Measurements from ENCODE around the gene PLEKHA1.

PLEKHA1 gene

GRCh38 chr10:122374237-122374858 is at the start of gene PLEKHA1:
Gene PLEKHA1 (plus strand): TSS chr10:122374708. CDS start chr10:122393201, 18,493 bp downstream.
- no CpG with 5 or more reads among the region's 71 CpGs for WGBS (ENCODE audit: insufficient coverage, insufficient read length)
- Histone ChIP-seq H3K4me3 (ENCODE audit: low read length) (peak within 1 kb of the TSS; percentile 77), H3K9me3 (ENCODE audit: control insufficient read depth, insufficient read depth, low read length) (no peaks in the 10 kb centered on the region), H3K36me3 (ENCODE audit: control insufficient read depth, insufficient read depth, low read length) (no peaks in the 10 kb centered on the region), H3K27me3 (ENCODE audit: control insufficient read depth, insufficient read depth, low read length) (peaks cover 2% of the 10 kb centered on the region; the same call in 1 of the 2 replicates), H3K27ac (ENCODE audit: low read length) (no peak within 1 kb of the TSS), H3K4me1 (ENCODE audit: control insufficient read depth, insufficient read depth, low read length) (no peaks in the 10 kb centered on the region)
- peak; percentile 67 for DNase-seq (ENCODE audit: low read depth, low spot score)

- DNase-seq (ENCODE audit: low read depth, low spot score), result no peak
- WGBS (ENCODE audit: insufficient coverage, insufficient read length), result no CpG with 5 or more reads among the region's 2 CpGs
- Histone ChIP-seq H3K4me1 (ENCODE audit: control insufficient read depth, insufficient read depth, low read length) (no peaks in the 10 kb centered on the region), H3K27me3 (ENCODE audit: control insufficient read depth, insufficient read depth, low read length) (no peaks in the 10 kb centered on the region), H3K4me3 (ENCODE audit: low read length) (no peak overlapping the region), H3K27ac (ENCODE audit: low read length) (no peak overlapping the region), H3K9me3 (ENCODE audit: control insufficient read depth, insufficient read depth, low read length) (no peaks in the 10 kb centered on the region; the same call in 1 of the 2 replicates), H3K36me3 (ENCODE audit: control insufficient read depth, insufficient read depth, low read length) (no peaks in the 10 kb centered on the region)
Observed at GRCh38 chr10:122325235-122325634, 49.3 kb upstream of the PLEKHA1 start.

- no CpG with 5 or more reads among the region's 5 CpGs for WGBS (ENCODE audit: insufficient coverage, insufficient read length)
- no peak overlapping the region for H3K4me3 ChIP-seq (ENCODE audit: low read length)
Observed at GRCh38 chr10:122326385-122326784, 48.1 kb upstream of the PLEKHA1 start.

GRCh38 chr10:122326806-122327205 is 47.7 kb upstream of the PLEKHA1 start:
- no CpG with 5 or more reads among the region's 6 CpGs for WGBS (ENCODE audit: insufficient coverage, insufficient read length)
- Histone ChIP-seq H3K4me1 (ENCODE audit: control insufficient read depth, insufficient read depth, low read length) (peaks cover 1% of the 10 kb centered on the region; the same call in 1 of the 2 replicates), H3K36me3 (ENCODE audit: control insufficient read depth, insufficient read depth, low read length) (no peaks in the 10 kb centered on the region), H3K4me3 (ENCODE audit: low read length) (no peak overlapping the region), H3K9me3 (ENCODE audit: control insufficient read depth, insufficient read depth, low read length) (no peaks in the 10 kb centered on the region; the same call in 1 of the 2 replicates), H3K27ac (ENCODE audit: low read length) (no peak overlapping the region), H3K27me3 (ENCODE audit: control insufficient read depth, insufficient read depth, low read length) (no peaks in the 10 kb centered on the region)
- no peak for DNase-seq (ENCODE audit: low read depth, low spot score)

More at GRCh38 chr10:122326385-122326784, 48.1 kb upstream of the PLEKHA1 start:
- Histone ChIP-seq H3K4me1 (ENCODE audit: control insufficient read depth, insufficient read depth, low read length) (no peaks in the 10 kb centered on the region), H3K36me3 (ENCODE audit: control insufficient read depth, insufficient read depth, low read length) (no peaks in the 10 kb centered on the region), H3K27me3 (ENCODE audit: control insufficient read depth, insufficient read depth, low read length) (no peaks in the 10 kb centered on the region), H3K27ac (ENCODE audit: low read length) (no peak overlapping the region), H3K9me3 (ENCODE audit: control insufficient read depth, insufficient read depth, low read length) (no peaks in the 10 kb centered on the region; the same call in 1 of the 2 replicates)
- no peak for DNase-seq (ENCODE audit: low read depth, low spot score)

GRCh38 chr10:122327237-122328206 is 47.0 kb upstream of the PLEKHA1 start:
- H3K4me3 ChIP-seq (ENCODE audit: low read length), result no peak overlapping the region
- H3K4me1 ChIP-seq (ENCODE audit: control insufficient read depth, insufficient read depth, low read length), result peaks cover 1% of the 10 kb centered on the region; the same call in 1 of the 2 replicates
- no peaks in the 10 kb centered on the region for H3K27me3 ChIP-seq (ENCODE audit: control insufficient read depth, insufficient read depth, low read length)
- no peak overlapping the region for H3K27ac ChIP-seq (ENCODE audit: low read length)
- DNase-seq (ENCODE audit: low read depth, low spot score), result no peak
- no CpG with 5 or more reads among the region's 16 CpGs for whole genome bisulfite sequencing (ENCODE audit: insufficient coverage, insufficient read length)
- H3K9me3 ChIP-seq (ENCODE audit: control insufficient read depth, insufficient read depth, low read length), result no peaks in the 10 kb centered on the region
- H3K36me3 ChIP-seq (ENCODE audit: control insufficient read depth, insufficient read depth, low read length), result no peaks in the 10 kb centered on the region

GRCh38 chr10:122328676-122329075 is 45.8 kb upstream of the PLEKHA1 start:
- H3K27me3 ChIP-seq (ENCODE audit: control insufficient read depth, insufficient read depth, low read length), result no peaks in the 10 kb centered on the region
- H3K27ac ChIP-seq (ENCODE audit: low read length), result no peak overlapping the region
- no peak for DNase-seq (ENCODE audit: low read depth, low spot score)
- peaks cover 1% of the 10 kb centered on the region; the same call in 1 of the 2 replicates for H3K4me1 ChIP-seq (ENCODE audit: control insufficient read depth, insufficient read depth, low read length)
- no peaks in the 10 kb centered on the region for H3K9me3 ChIP-seq (ENCODE audit: control insufficient read depth, insufficient read depth, low read length)
- no CpG with 5 or more reads among the region's 9 CpGs for WGBS (ENCODE audit: insufficient coverage, insufficient read length)
- no peaks in the 10 kb centered on the region for H3K36me3 ChIP-seq (ENCODE audit: control insufficient read depth, insufficient read depth, low read length)
- no peak overlapping the region for H3K4me3 ChIP-seq (ENCODE audit: low read length)

GRCh38 chr10:122329416-122329815 is 45.1 kb upstream of the PLEKHA1 start:
- Histone ChIP-seq H3K27me3 (ENCODE audit: control insufficient read depth, insufficient read depth, low read length) (no peaks in the 10 kb centered on the region), H3K27ac (ENCODE audit: low read length) (no peak overlapping the region), H3K36me3 (ENCODE audit: control insufficient read depth, insufficient read depth, low read length) (no peaks in the 10 kb centered on the region), H3K4me3 (ENCODE audit: low read length) (no peak overlapping the region), H3K9me3 (ENCODE audit: control insufficient read depth, insufficient read depth, low read length) (no peaks in the 10 kb centered on the region), H3K4me1 (ENCODE audit: control insufficient read depth, insufficient read depth, low read length) (peaks cover 1% of the 10 kb centered on the region; the same call in 1 of the 2 replicates)
- no peak for DNase-seq (ENCODE audit: low read depth, low spot score)
- no CpG with 5 or more reads among the region's 13 CpGs for WGBS (ENCODE audit: insufficient coverage, insufficient read length)

GRCh38 chr10:122331100-122331499 is 43.4 kb upstream of the PLEKHA1 start:
- no peak overlapping the region for H3K27ac ChIP-seq (ENCODE audit: low read length)
- no peaks in the 10 kb centered on the region for H3K9me3 ChIP-seq (ENCODE audit: control insufficient read depth, insufficient read depth, low read length)
- no peak for DNase-seq (ENCODE audit: low read depth, low spot score)
- peaks cover 1% of the 10 kb centered on the region; the same call in 1 of the 2 replicates for H3K4me1 ChIP-seq (ENCODE audit: control insufficient read depth, insufficient read depth, low read length)
- H3K4me3 ChIP-seq (ENCODE audit: low read length), result no peak overlapping the region
- no peaks in the 10 kb centered on the region for H3K36me3 ChIP-seq (ENCODE audit: control insufficient read depth, insufficient read depth, low read length)
- no peaks in the 10 kb centered on the region for H3K27me3 ChIP-seq (ENCODE audit: control insufficient read depth, insufficient read depth, low read length)
- no CpG with 5 or more reads among the region's 7 CpGs for WGBS (ENCODE audit: insufficient coverage, insufficient read length)

GRCh38 chr10:122331615-122332446 is 42.7 kb upstream of the PLEKHA1 start:
- H3K4me3 ChIP-seq (ENCODE audit: low read length), result no peak overlapping the region

GRCh38 chr10:122333037-122333436 is 41.5 kb upstream of the PLEKHA1 start:
- H3K4me1 ChIP-seq (ENCODE audit: control insufficient read depth, insufficient read depth, low read length), result peaks cover 1% of the 10 kb centered on the region; the same call in 1 of the 2 replicates
- no peak overlapping the region for H3K27ac ChIP-seq (ENCODE audit: low read length)
- WGBS (ENCODE audit: insufficient coverage, insufficient read length), result no CpG with 5 or more reads among the region's 4 CpGs
- H3K27me3 ChIP-seq (ENCODE audit: control insufficient read depth, insufficient read depth, low read length), result no peaks in the 10 kb centered on the region
- no peaks in the 10 kb centered on the region for H3K9me3 ChIP-seq (ENCODE audit: control insufficient read depth, insufficient read depth, low read length)
- H3K36me3 ChIP-seq (ENCODE audit: control insufficient read depth, insufficient read depth, low read length), result no peaks in the 10 kb centered on the region
- no peak overlapping the region for H3K4me3 ChIP-seq (ENCODE audit: low read length)
- DNase-seq (ENCODE audit: low read depth, low spot score), result no peak

More at GRCh38 chr10:122331615-122332446, 42.7 kb upstream of the PLEKHA1 start:
- WGBS (ENCODE audit: insufficient coverage, insufficient read length), result no CpG with 5 or more reads among the region's 16 CpGs
- H3K9me3 ChIP-seq (ENCODE audit: control insufficient read depth, insufficient read depth, low read length), result no peaks in the 10 kb centered on the region
- no peaks in the 10 kb centered on the region for H3K27me3 ChIP-seq (ENCODE audit: control insufficient read depth, insufficient read depth, low read length)
- H3K27ac ChIP-seq (ENCODE audit: low read length), result no peak overlapping the region
- DNase-seq (ENCODE audit: low read depth, low spot score), result no peak
- H3K36me3 ChIP-seq (ENCODE audit: control insufficient read depth, insufficient read depth, low read length), result no peaks in the 10 kb centered on the region
- H3K4me1 ChIP-seq (ENCODE audit: control insufficient read depth, insufficient read depth, low read length), result peaks cover 1% of the 10 kb centered on the region; the same call in 1 of the 2 replicates

Data from iPS DF 6.9 (cell line).